GM21717 (cell line): Measurements from ENCODE around the gene SCN4B.

Source experiments
- ATAC-seq: cut with Tn5 transposase; IDR thresholded peaks from one replicate; pipeline ENCODE4 v1.9.1; 2021; ENCODE audit warnings: mild to moderate bottlenecking, moderate library complexity; ENCODE audit not compliant: unreplicated experiment

SCN4B gene

DNA sequence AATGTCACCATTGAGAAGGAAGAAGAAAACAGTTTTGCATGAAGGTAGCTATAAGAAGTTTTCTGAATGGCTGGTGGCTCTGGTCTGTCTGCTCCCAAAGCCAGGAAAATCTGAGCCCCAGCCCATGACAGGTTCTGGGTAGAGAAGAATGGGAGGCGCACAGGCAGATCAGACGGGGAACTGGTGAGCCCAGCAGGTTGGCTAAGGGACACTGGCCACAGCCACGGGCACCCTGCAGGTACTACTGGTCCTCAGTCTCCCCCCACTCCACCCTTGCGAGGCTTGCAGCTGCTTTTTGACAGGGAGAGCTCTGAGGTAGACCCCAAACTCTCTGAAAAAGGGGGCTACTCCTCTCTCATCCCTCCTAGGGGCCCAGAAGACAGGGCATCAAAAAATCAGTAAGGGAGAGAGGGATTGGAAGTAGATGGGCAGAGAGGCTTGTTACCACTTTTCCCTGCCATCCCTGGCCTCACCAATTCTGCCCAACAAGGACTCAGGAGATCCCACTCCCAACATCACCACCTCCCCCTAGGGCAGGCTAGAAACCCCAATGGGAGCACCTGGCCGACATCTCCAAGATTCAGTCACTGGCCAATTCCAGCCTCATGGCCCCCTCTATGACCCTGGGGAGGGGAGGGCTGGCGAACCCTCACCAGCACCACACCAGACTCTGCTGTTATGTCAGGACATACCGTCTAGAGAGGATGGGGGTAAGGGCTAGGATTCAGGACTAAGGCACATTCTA, 17.4 kb downstream of the SCN4B start:
- ATAC-seq = no peak

DNA sequence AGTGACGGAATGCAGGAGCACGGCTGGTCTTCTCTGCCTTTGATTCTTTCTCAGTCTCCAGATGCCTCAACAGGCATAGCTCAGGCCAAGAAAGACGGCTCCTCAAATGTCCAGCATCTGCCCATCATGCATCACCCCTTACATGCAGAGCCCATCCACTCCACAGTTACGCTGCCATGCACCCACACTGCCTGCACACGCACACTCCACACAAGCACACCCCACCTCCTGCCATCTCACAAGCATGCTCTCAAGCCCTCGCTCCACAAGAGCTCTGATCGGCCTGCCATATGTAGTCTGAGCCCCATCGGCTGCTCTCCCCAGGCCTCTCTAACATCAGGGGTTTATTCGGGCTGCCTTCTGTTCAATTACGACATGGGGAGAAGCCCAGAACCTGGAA, 18.8 kb downstream of the SCN4B start:
- ATAC-seq = no peak

DNA sequence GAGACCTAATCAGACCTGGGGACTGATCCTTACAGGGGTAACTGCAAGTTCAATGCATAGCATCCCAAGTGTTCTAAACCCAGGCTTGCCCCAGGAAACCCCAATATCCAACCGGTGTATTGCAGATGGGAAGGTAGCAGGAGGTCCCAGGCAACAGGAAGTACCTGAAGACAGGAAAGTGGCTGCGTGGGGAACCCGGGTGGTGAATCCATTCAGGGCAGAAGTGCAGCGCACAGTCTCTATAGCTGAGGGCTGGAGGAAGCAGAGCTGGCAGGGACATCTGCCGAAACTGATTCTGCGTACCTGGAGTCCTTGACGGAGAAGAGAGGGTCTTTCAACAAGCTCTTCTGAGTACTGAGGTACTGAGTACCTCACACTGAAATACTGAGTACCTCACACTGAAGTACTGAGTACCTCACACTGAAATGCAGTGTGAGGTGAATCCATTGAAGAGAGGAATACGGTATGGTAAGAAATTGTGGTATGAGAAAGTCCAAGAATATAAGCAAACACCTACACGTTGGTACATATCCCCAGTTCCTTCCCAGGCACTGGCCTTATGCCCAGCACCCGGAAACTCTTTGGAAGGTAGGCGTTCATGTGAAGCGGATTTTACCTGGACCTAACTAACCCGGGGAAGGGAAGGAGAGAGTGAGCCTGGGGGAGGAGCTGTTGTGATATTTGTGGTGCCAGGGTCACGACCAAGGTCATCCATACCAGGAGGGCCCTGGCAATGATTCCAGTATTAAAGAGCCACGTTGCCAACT, 20.1 kb downstream of the SCN4B start:
- ATAC-seq = no peak

DNA sequence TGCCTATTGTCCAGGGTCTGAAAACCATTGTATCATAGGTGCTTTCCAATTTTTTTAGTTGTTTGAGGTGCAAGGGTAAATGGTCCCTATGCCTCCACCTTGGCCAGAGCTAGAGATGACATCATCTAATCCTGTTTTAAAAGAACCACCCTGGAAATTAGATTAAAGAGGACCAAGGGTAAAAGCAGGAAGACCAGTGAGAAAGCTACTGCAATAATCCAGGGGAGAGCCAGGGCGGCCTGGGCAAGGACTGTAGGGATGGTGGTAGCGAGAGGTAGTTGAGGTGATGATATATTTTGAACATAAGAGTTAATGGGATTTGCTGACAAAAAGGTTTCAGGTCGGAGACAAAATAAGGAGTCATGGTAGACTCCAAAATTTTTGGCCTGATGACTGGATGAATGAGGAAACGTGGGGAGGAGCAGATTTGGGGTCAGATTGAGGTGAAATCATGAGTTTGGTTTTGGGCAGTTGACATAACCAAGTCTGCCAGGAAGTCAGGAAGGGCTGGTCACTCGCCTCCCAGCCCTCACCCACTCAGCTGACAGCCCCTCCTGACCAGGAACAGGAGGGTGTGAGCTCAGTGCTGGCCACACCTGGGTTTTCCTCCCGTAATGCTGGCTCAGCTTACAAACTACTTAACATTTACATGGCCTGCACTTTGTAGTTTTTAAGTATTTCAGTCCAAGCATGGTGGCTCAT, 23.0 kb downstream of the SCN4B start:
- no peak for ATAC-seq

DNA sequence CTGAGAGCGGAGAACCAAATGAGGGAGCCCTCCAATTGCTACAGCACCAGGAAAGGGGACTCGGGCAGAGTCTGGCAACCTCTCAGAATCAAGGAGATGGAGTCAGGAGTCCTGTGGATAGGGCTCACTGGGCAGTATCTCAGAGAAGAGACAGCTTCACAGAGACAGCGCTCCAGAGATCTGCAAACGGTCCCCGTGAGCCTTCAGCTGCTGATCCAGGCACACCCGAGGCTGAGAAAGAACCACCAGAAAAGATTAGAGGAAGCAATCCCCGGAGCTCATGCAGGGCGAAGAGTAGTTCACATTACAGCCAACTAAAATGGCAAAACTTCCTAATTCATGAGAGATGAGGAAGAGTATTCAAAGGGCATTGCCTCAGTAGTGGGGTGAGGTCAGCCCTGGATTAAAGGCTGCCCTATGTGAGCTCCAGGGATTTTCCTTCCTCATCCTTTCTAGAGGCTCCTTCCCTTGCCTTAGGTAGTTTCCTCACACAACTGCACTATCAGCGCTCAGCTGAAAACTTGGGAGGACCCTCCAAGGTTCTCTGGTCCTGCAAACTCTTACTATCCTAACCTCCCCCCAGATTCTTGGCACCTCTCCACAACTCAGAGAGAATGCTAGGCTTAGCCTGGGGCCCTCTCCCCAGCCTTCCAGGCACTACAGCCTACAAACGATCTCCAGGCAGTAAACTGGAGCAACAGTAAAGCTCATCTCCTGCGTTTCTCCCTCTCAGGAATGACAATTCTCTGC, 23.7 kb downstream of the SCN4B start:
- no peak for ATAC-seq

DNA sequence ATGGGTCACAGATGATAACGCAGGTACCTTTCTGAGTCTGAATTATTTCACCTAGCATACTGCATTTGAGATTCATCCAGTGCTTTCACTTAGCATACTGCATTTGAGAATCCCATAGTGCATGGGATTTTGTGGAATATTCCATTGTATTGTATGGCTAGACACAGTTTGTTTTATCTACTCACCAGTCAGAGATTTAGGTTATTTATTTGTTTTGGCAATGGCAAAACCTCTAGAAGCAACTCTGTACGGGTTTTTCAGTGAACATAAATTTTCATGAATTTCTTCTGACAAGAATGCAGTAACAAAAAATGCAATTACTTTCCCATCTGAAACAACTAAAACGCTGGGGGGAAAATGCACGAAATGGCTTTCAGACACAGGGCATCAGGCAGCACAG, 24.3 kb downstream of the SCN4B start:
- ATAC-seq = no peak

DNA sequence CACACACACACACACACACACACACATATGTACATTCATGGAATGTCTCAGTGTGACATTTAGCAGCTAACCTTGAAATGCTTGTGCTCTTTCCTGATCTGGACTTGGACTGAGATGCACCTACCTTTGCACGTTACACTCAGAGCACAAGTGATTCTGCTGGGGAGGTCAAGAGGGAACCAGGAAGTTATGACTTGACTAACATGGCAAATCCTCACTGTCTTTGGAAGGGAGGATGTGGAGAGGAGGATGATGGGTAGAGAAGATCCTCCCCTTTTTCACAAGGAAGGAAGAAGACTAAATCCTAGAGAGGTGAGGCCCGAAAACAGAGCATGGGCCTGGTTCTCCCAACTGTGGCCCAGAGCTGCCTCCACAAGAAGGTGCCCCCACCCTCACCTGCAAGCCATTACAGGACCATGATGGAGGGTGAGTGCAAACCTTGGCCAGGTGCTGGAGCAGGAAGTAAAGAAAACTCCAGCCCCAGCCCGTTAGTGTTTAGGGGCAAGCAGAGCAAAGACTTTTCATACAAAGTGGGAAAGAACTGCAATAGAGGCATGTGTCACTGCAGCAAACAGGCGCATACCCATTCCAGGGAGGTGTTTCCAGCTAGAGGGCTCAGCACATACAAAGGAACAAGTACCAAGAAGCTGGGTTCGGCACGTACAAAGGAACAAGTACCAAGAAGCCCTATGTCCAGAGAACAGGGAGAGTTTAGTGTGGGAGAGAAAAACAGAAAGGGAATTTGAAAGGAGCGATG, 26.4 kb downstream of the SCN4B start:
- no peak for ATAC-seq

DNA sequence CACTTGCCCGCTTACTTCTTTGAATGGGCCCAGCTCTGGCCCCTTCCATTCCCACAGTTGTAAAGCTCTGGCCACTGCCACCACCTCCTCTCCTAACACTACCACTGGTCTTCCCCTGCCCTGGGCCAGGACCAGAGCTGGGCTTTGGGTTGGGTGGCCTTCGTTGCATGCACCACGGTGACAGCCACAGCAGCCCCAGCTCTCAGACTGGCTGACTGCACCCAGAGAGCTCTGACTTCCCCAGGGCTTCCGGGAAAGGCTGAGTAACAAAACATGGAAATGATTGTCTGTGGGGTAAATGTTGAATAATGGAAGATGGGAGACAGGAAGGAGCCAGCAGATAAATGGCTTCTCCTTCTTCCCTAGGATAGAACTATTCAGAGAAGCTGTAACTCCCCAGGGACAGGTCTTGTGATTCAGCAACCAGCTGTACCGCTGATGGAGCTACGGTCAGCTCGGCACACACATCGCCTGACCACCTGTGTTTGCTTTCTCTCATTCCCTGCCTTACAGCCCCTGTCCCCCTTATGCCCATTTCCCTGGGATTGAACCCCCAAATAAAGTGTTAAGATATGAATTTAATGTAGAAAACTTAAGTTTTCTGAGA, 27.6 kb downstream of the SCN4B start:
- ATAC-seq = no peak

DNA sequence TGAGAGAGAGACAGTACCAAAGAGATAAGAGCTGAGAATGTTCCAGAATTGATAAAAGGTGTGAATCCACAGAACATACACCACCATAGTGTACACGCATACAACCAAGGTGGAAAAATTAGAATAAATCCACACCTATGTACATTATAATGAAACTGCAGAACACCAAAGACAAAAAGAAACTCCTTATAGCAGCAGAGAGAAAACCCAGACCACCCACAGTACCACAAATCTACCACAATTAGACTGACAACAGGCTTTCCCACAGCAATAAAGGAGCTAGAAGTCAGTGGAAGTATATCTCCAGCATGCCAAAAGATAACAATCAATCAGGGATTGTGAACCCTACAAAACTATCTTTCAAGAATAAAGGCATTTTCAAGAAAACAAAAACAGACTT, 31.8 kb downstream of the SCN4B start:
- ATAC-seq = no peak

DNA sequence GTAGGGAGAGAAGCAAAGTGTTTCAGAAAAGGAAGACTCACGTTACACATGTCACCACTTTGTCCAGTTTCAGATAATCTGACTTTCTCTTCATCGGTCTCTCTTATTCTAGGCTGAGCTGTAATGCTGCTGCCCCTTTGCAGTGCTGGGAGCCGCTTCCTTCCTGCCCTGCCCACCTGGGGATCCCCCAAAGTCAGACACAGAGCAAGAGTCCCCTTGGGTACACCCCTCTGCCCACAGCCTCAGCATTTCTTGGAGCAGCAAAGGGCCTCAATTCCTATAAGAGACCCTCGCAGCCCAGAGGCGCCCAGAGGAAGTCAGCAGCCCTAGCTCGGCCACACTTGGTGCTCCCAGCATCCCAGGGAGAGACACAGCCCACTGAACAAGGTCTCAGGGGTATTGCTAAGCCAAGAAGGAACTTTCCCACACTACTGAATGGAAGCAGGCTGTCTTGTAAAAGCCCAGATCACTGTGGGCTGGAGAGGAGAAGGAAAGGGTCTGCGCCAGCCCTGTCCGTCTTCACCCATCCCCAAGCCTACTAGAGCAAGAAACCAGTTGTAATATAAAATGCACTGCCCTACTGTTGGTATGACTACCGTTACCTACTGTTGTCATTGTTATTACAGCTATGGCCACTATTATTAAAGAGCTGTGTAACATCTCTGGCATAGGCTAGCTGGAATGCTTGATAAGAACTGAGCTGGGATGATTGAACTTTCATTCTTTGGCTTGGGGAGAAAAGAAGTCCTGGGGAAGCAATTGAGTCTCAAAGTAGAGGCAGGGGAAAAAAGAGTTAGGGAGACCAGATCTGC, 34.6 kb downstream of the SCN4B start:
- no peak for ATAC-seq

DNA sequence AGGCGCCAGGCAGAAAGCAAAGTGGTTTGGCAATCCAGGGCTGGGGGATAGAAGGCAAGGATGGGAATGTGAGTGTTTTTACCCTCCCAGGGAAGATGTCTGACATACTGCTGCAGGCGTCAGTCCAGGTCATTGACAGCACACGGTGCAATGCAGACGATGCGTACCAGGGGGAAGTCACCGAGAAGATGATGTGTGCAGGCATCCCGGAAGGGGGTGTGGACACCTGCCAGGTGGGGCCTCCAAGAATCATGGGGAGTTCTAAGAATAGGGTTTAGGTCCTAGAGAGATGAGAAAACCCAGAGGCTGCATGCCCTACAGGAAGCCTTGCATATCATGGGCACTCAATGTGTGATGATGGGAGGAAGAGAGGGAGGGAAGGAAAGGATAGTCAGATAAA, 37.6 kb downstream of the SCN4B start:
- ATAC-seq = no peak

DNA sequence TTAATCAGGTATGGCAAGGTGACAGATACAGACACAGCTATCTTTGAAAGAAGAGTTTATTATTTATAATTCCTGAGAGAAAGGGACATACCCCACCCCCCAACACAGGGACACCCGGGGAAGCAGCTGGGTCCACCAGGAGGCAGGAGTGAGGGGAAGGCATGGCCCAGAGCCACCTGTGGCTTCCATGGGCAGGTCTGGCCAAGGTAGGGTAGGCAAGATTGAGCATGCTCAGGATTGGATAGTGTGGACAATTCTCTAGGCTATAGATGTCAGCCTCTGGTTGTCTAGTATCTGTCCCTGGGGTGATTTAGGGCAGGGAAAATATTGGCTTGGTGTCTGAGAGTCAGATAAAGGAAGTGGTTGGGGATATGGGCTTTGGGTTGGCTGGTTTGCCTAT, 38.4 kb downstream of the SCN4B start:
- no peak for ATAC-seq

DNA sequence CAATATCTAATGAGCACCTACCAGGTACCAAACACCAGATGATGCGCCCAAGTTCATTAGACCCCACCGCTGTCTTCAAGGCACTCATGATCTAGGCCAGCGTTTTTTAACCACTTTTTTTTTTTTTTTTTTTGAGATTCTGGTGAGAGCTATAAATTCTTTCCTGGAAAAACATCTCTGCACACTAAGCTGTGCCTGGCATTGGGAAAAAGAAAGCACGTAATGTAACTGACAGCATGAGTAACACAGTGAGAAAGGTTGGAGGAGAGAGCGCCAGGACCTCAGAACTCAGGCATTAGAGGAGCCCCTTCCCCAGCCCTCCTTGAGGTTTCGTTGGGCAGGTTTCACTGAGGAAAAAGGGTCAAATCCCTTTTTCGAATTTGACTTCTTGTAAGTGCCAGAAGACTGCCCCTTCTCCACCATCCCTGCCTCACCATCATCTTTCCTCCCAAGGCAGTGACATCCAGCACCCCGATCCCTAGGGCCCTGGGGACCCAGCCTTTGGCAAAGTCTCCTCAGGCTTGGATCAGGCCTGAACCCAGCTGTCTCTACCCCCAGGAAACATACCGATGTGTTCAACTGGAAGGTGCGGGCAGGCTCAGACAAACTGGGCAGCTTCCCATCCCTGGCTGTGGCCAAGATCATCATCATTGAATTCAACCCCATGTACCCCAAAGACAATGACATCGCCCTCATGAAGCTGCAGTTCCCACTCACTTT, 39.8 kb downstream of the SCN4B start:
- no peak for ATAC-seq

DNA sequence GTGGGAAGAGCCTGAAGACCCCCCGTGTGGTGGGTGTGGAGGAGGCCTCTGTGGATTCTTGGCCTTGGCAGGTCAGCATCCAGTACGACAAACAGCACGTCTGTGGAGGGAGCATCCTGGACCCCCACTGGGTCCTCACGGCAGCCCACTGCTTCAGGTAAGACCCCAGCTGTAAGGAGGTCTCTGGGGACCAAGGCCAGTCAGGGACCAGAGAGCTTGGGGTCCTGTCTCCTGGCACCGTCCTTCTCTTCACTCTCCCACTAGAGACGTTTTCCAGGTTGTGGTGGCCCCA, 40.9 kb downstream of the SCN4B start:
- no peak for ATAC-seq

DNA sequence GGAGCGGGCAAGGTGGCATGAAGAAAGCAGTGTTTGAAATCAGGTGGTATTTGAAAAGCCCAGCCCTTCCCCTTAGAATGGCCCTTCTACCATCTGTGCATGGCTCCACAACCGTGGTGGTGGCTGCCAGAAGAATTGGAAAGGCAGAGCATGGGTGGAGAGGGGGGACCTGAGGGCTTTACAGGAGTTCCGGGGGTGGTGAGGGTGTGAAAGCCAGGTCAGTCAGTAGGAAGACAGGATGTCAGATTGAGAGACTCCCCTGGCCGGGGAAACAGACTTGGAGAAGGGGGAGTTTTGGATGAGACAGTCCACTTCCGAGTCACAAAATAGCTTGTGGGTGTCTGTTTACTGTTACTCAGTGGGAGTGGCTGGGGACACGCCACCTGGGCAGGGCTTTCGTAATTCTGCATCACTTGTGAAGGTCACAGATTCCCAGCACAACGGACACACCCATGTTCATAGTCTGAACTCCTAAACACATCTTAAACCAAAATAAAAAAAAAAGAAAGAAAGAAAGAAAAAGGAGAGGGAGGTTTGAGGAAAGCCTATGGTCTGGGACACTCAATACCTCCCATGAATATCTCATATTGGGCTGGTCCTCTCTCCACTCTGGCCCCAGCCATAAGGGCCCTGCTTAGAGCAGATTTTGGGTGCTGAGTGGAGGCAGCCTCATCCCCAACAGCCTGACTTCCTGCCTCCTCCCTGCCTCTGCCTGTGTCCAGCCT, 41.4 kb downstream of the SCN4B start:
- ATAC-seq = no peak

DNA sequence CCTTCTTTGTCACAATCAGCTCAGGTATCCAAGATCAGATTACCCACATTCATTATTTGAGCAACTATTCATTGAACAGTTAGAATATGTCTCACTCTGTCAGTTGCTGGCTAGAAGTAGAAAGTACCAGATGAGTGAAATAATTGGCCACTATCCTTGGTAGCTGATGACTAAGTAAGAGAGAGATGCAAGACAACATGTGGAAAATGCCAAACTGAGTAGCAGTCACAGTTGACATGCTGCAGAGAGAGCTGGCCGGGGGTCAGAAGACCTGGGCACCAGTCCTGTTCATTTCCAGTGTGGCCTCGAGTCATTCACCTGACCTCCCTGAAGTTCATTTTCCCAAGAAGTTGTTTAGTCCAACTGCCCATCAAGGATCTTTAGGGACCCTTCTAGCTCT, 43.4 kb downstream of the SCN4B start:
- no peak for ATAC-seq

DNA sequence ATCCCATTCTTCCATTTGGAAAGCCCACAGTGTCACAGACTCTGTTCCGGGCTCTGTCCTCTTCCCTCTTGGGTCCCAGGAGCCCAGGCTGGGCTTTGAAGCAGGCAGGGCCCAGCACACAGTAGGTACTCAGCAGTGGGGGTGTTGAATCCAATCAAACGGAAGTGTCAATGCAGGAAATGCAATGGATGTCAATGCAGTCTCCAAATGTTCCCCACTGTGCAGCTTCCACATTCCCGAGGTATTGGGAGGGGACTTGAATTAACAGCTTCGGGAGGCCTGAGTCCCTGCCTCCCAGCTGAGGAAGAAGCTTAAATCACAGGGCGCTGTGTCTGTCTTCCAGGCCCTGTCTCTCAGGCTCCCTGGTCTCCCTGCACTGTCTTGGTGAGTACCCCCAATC, 44.1 kb downstream of the SCN4B start:
- ATAC-seq = no peak

DNA sequence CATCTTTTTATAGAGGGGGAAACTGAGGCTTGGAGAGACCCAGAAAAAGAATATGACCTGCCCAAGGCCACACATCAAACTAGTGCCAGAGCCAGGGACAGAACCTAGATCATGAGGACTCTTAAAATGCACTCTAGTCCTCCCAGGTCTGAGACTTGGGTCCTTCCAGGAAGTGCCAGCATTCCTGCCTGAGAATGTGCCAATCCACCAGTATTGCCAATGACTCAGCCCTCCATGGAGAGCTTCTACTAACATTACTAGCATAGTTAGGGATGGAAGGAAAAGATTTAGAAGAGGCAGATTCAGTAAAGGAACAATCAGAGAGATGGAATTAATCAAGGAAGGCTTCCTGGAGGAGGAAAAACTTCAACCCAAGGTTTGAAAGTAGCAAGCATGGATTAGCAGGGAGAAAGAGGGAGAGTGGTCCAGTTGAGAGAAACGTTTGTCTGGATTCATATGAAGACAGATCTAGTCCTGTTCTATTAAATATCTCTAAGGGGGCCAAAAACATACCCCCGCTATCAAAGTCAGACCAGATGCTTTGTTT, 45.8 kb downstream of the SCN4B start:
- ATAC-seq = no peak
